ENCODE measurements around the gene ZNF493.

DNA sequence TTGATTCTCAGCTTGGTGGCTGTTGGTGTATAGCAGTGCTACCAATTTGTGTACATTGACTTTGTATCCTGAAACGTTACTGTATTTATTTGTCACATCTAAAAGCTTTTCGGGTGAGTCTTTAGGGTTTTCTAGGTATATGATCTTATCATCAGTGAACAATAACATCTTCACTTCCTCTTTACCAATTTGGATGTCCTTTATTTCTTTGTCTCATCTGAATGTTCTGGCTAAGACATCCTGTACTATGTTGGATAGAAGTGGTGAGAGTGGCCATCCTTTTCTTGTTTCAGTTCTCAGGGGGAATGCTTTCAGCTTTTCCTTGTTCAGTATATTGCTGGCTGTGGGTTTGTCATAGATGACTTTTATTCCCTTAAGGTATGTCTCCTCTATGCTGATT is 44.1 kb upstream of the ZNF493 start:
- TF ChIP-seq, protein P1, sequence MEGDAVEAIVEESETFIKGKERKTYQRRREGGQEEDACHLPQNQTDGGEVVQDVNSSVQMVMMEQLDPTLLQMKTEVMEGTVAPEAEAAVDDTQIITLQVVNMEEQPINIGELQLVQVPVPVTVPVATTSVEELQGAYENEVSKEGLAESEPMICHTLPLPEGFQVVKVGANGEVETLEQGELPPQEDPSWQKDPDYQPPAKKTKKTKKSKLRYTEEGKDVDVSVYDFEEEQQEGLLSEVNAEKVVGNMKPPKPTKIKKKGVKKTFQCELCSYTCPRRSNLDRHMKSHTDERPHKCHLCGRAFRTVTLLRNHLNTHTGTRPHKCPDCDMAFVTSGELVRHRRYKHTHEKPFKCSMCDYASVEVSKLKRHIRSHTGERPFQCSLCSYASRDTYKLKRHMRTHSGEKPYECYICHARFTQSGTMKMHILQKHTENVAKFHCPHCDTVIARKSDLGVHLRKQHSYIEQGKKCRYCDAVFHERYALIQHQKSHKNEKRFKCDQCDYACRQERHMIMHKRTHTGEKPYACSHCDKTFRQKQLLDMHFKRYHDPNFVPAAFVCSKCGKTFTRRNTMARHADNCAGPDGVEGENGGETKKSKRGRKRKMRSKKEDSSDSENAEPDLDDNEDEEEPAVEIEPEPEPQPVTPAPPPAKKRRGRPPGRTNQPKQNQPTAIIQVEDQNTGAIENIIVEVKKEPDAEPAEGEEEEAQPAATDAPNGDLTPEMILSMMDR (conservative IDR thresholded peaks at IDR 0.05 in 1 of 2, IDR thresholded peaks at IDR 0.05 in 1 of 2; ENCODE audit: extremely low read depth in 1 of 2, insufficient read depth in 1 of 2, low read depth in 1 of 2, low read length in 2 of 2), result no peak
- no peak for TF ChIP-seq EZH2 (IDR thresholded peaks at IDR 0.05; ENCODE audit: borderline replicate concordance, low read length)

Measured in mammary epithelial cell (primary cell).